ENCODE measurements around the gene ARHGAP15. TPM values are rescaled to one million over a fixed set of nuclear protein-coding genes. Genes with fewer than 3 reads are reported as not detected.

Gene ARHGAP15
- total RNA-seq, 1 donor from 2014 or later = 9.1 TPM

DNA sequence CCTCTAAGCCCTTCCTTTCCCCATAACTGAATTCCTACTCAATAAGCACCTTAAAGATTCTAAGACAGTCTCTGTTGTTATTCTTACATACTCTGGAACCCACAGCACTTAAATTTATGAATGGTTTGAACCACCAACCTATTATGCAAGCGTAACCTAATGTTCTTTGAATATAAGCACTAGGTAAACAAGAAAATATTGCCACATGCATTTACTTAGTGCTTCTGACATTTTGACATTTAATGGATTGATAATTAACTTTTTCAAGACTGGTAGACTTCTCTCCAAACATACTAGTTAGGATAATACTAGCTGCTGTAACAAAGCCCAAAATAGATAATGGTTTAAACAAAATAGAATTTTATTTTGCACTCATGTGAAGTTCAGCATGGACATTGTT lies 164.8 kb downstream of the ARHGAP15 start:
- no peak for TF ChIP-seq POLR2A (IDR thresholded peaks at IDR 0.05)
- TF ChIP-seq, protein P1, sequence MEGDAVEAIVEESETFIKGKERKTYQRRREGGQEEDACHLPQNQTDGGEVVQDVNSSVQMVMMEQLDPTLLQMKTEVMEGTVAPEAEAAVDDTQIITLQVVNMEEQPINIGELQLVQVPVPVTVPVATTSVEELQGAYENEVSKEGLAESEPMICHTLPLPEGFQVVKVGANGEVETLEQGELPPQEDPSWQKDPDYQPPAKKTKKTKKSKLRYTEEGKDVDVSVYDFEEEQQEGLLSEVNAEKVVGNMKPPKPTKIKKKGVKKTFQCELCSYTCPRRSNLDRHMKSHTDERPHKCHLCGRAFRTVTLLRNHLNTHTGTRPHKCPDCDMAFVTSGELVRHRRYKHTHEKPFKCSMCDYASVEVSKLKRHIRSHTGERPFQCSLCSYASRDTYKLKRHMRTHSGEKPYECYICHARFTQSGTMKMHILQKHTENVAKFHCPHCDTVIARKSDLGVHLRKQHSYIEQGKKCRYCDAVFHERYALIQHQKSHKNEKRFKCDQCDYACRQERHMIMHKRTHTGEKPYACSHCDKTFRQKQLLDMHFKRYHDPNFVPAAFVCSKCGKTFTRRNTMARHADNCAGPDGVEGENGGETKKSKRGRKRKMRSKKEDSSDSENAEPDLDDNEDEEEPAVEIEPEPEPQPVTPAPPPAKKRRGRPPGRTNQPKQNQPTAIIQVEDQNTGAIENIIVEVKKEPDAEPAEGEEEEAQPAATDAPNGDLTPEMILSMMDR (IDR thresholded peaks at IDR 0.05) = no peak
- no peaks in the 10 kb centered on the region for H3K36me3 ChIP-seq
- DNase-seq (ENCODE audit: extremely low spot score in 2 of 2) = no peak
- no peaks in the 10 kb centered on the region for H3K27me3 ChIP-seq
- intact Hi-C loops (cut with DNase I) = no loop called here
- H3K4me1 ChIP-seq = no peaks in the 10 kb centered on the region
- no peak overlapping the region for H3K27ac ChIP-seq
- H3K9me3 ChIP-seq = no peaks in the 10 kb centered on the region
- H3K4me3 ChIP-seq = no peak overlapping the region

DNA sequence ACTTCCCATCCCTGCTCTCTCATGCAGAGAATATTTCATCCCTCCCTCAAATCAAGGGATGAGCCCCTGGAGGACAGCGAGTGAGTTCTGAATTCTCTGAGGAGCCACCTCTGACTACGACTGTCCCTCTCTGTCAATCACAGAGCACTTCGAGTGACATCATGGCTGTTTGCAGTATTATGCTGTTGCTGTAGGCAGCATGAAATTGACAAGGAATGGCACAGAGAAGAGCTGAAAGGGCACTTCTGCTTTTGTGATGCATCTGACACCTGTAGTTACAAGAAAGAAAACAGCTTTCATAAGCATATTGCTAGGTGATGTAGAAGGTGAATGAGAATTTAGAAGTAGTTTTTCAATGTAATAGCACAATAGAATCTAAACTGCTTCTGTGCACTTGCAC lies 166.9 kb downstream of the ARHGAP15 start:
- Histone ChIP-seq H3K27me3 (no peaks in the 10 kb centered on the region), H3K36me3 (no peaks in the 10 kb centered on the region), H3K4me3 (no peak overlapping the region), H3K27ac (no peak overlapping the region), H3K9me3 (no peaks in the 10 kb centered on the region), H3K4me1 (no peaks in the 10 kb centered on the region)
- intact Hi-C loops (cut with DNase I) = no loop called here
- TF ChIP-seq, protein P1 (IDR thresholded peaks at IDR 0.05) = no peak
- DNase-seq (ENCODE audit: extremely low spot score in 2 of 2) = no peak

DNA sequence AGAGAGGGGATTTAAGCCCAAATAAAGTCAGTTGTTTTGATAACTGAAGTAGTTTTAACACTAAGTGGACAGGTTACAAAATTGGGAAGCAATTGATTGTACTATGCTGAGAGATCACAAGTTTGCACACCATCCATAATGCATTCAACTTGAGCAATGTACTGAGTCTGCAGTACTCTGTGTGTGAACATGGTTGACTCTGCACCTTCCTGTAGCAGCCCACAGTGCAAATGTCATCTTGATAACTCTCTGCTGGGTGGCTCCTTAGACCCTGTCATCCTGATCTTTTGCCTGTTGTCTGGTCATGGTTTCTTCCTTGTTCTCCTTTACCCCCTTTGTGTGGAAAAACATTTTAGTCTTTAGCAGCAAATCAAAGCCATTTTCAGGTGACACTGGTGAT lies 168.0 kb downstream of the ARHGAP15 start:
- H3K36me3 ChIP-seq = no peaks in the 10 kb centered on the region
- DNase-seq (ENCODE audit: extremely low spot score in 2 of 2) = no peak
- intact Hi-C loops (cut with DNase I) = no loop called here
- H3K27ac ChIP-seq = no peak overlapping the region
- H3K9me3 ChIP-seq = no peaks in the 10 kb centered on the region
- H3K27me3 ChIP-seq = no peaks in the 10 kb centered on the region
- TF ChIP-seq POLR2A (IDR thresholded peaks at IDR 0.05) (no peak), POLR2AphosphoS5 (IDR thresholded peaks at IDR 0.05; ENCODE audit: insufficient read depth in 1 of 2, low read depth in 1 of 2) (no peak)
- TF ChIP-seq, protein P1 (IDR thresholded peaks at IDR 0.05) = no peak
- no peaks in the 10 kb centered on the region for H3K4me1 ChIP-seq
- H3K4me3 ChIP-seq = no peak overlapping the region

DNA sequence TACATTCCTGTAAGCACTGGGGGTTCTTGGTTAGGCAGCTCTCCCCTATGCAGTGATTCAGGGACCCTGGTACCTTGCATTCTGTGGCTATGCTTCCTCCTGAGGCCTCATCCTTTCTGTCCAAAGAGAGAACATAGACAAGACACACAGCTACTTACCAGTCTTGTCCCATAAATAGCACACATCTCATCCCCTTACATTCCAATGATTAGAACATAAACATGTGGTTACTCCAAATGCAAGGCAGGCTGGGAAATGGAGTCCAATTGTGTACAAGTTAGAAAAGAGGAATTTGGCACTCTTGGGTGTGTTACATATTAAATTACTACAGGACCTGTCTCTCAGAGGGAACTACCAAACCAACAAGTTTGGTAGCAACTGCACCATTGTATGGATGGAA lies 171.3 kb downstream of the ARHGAP15 start:
- TF ChIP-seq, protein P1 (IDR thresholded peaks at IDR 0.05) = no peak
- TF ChIP-seq POLR2A (IDR thresholded peaks at IDR 0.05) (no peak), POLR2AphosphoS5 (IDR thresholded peaks at IDR 0.05; ENCODE audit: insufficient read depth in 1 of 2, low read depth in 1 of 2) (no peak)
- no peak for DNase-seq (ENCODE audit: extremely low spot score in 2 of 2)
- H3K27me3 ChIP-seq = no peaks in the 10 kb centered on the region
- H3K9me3 ChIP-seq = no peaks in the 10 kb centered on the region
- no peak overlapping the region for H3K4me3 ChIP-seq
- no peaks in the 10 kb centered on the region for H3K36me3 ChIP-seq
- no peak overlapping the region for H3K27ac ChIP-seq
- H3K4me1 ChIP-seq = no peaks in the 10 kb centered on the region
- intact Hi-C loops (cut with DNase I) = no loop called here

DNA sequence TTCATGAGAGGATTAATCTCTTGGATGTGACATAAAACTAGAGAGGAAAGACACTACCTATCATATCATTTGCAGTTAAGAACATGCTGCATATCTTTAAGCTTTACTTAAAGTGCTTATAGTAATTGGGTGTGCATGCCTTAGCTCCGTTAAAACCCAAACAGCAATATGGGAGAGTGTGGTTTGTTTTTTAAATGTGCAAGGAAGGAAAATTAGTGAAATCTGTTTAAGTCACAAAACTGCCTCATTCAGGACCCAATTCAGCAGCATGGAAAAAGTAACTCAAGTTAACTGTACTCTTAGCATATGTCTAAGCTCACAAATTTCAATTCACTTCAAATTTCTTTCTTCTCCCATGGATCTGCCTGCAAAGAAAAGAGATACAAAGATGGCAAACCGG lies 182.2 kb downstream of the ARHGAP15 start:
- intact Hi-C loops (cut with DNase I) = no loop called here
- H3K4me3 ChIP-seq = no peak overlapping the region
- no peak overlapping the region for H3K27ac ChIP-seq
- no peaks in the 10 kb centered on the region for H3K4me1 ChIP-seq
- H3K36me3 ChIP-seq = no peaks in the 10 kb centered on the region
- no peak for DNase-seq (ENCODE audit: extremely low spot score in 2 of 2)
- H3K9me3 ChIP-seq = no peaks in the 10 kb centered on the region
- H3K27me3 ChIP-seq = no peaks in the 10 kb centered on the region
- TF ChIP-seq, protein P1 (IDR thresholded peaks at IDR 0.05) = no peak
- no peak for TF ChIP-seq POLR2A (IDR thresholded peaks at IDR 0.05)

Data from vagina (tissue), 2 donors.